Mononuclear cell (primary cell): ENCODE data around the gene MRPL27. TPM values are rescaled to one million over a fixed set of nuclear protein-coding genes. Genes with fewer than 3 reads are reported as not detected.
A peak's percentile ranks its signal among the peaks of the same experiment; 100 is the strongest.

Experiments used
- H3K27me3 ChIP-seq: 2 replicates; pipeline ENCODE4 v1.6.0; 2011; ENCODE audit warnings: low read length, control low read depth; ENCODE audit not compliant: insufficient read depth
- H3K4me1 ChIP-seq: 2 replicates; pipeline ENCODE4 v1.5.1; 2011; ENCODE audit warnings: mild to moderate bottlenecking, low read length, control low read depth; ENCODE audit not compliant: insufficient read depth
- H3K4me3 ChIP-seq: 2 replicates; pipeline ENCODE4 v1.5.1; 2011; ENCODE audit warnings: mild to moderate bottlenecking, low read length, moderate library complexity
- H3K9me3 ChIP-seq: 2 replicates; pipeline ENCODE4 v1.5.1; 2011; ENCODE audit warnings: low read depth, mild to moderate bottlenecking, control low read depth, low read length
- total RNA-seq: library from RNA; depleted of rRNA; stranded (reverse); fragments of >200 nt; gene quantifications from one replicate; pipeline ENCODE4 v1.2.3, GENCODE V29; 2012

Gene MRPL27
- total RNA-seq, 1 donor, result 17.1 TPM

DNA sequence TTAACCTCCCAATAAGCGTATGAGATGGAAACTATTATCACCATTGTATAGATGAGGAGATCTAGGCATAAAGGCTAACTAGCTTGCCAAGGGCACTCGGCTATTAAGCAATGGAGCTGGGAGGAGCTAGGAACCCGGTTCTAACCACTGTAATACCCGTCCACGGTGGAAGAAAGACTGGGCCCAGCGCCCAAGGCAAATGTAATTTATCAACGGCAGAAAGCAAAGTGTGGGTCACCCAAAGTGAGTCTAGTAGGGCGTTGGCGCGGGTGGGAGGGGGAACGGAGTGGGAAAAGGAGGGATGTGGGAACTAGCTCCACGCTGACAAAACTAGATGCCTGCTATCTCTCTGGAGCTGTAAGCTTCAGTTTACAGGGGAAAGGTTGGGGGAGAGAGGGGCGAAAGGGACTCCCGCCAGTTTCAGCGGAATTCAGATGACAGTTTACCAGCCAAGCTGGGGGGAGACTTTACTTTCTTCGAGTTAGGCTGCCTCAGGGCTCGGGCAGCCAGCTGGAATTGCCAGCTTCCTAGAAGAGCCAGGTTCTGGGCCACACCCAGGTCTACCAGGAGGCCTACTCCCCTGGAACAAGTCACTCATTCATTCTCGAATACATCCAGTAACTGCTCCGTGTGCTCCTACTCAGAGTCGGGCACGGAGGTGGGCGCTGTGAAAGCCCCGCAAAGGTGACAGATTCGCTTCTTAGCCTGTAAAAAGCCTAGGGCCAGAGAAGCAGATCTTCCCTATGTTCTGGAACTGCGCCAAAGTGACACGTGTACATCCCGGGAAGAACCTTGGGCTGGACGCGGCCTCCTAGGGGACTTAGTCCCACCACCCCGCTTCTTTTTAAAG is 23.5 kb upstream of the MRPL27 start:
- Histone ChIP-seq H3K4me3 (peak overlapping the region; percentile 97), H3K4me1 (peaks cover 26% of the 10 kb centered on the region), H3K9me3 (no peaks in the 10 kb centered on the region), H3K27me3 (no peaks in the 10 kb centered on the region)

DNA sequence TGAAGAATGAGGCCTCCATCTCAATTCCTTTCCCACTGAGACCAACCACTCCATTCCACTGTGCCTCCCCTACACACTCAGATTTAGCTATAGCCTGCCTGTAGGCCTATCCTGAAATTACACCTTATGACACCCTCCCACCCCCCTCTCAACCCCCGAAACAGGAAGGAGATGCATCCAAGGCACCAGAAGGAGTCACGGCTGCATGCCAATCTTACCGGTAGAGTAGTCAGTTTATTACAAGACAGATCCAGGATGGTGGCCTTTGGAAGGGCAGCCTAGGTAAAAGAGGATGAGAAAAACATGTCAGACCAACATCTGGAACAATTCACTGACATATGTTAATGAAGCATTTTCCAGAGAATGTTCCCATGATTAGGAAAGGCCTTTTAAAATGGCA is 21.7 kb upstream of the MRPL27 start:
- Histone ChIP-seq H3K27me3 (no peaks in the 10 kb centered on the region), H3K9me3 (no peaks in the 10 kb centered on the region), H3K4me3 (no peak overlapping the region), H3K4me1 (peaks cover 26% of the 10 kb centered on the region)

DNA sequence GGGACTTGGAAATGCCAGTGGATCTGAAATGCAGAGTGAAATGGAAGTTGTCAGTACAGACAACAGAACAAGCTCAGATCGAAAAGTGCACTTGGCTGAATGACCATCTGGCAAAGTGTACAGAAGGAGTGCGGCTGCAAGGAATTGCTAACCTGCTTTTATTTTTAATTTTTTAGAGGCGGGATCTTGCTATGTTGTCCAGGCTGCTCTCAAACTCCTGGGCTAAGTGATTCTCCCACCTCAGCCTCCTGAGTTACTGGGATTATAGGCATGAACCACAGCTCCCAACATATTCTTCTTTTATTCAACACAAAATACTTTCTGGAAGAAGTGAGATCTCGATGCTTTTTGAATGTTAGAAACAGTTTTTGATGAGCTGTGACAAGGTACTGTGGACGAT is 20.7 kb upstream of the MRPL27 start:
- Histone ChIP-seq H3K4me3 (no peak overlapping the region), H3K27me3 (no peaks in the 10 kb centered on the region), H3K9me3 (no peaks in the 10 kb centered on the region), H3K4me1 (peaks cover 26% of the 10 kb centered on the region)

DNA sequence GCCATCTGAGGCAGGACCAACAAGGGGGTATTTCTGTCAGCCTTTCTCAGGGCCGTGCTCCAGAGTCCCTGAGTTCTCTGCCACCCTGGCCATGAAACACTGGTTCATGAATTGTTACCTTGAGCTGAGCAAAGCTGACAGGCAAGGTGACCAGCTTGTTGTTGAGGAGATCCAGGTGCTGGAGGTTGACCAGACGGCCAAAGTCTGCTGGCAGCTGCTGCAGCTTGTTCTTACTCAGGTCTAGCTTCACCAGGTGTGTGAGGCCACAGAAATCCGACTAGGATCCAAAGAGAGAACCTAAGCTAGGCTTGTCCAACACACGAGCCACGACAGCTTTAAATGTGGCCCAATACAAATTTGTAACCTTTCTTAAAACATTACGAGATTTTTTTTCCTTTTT is 19.6 kb upstream of the MRPL27 start:
- no peaks in the 10 kb centered on the region for H3K9me3 ChIP-seq
- no peak overlapping the region for H3K4me3 ChIP-seq
- H3K4me1 ChIP-seq, result peaks cover 22% of the 10 kb centered on the region
- H3K27me3 ChIP-seq, result no peaks in the 10 kb centered on the region

DNA sequence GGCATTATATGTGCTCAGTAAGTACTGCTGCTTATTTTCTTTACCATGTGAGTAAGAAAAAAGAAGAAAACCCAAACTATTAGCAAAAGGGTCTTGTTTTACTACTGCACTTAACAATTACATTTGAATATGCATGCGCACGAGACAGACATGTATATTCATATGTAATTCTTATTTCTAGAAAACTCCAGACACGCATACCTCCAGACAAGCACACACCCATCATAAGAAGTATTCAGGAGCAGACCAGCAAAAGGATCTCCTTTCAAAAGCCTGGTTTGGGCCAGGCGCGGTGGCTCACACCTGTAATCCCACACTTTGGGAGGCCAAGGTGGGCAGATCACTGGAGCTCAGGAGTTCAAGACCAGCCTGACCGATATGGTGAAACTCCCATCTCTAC is 16.6 kb upstream of the MRPL27 start:
- Histone ChIP-seq H3K4me1 (no peaks in the 10 kb centered on the region), H3K9me3 (no peaks in the 10 kb centered on the region), H3K27me3 (no peaks in the 10 kb centered on the region), H3K4me3 (no peak overlapping the region)

DNA sequence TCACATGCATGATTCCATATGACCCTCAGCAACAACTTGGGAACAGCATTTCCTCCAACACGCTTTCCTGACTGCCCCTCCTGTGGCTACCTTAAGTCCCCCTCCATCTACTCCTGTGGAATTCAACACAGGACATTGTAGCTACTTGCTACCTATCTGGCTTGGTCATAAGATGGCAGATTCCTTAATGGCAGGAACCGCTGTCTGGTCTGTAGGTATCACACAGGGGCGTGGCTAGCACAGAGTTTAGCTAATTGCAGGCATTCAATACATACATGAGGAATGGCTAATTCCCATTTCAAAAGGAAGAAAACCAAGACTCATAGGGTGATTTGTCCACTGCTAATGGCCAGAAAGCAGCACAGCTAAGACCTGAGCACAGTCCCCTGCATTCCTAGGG is 15.7 kb upstream of the MRPL27 start:
- Histone ChIP-seq H3K4me3 (no peak overlapping the region), H3K27me3 (no peaks in the 10 kb centered on the region), H3K9me3 (no peaks in the 10 kb centered on the region), H3K4me1 (no peaks in the 10 kb centered on the region)

DNA sequence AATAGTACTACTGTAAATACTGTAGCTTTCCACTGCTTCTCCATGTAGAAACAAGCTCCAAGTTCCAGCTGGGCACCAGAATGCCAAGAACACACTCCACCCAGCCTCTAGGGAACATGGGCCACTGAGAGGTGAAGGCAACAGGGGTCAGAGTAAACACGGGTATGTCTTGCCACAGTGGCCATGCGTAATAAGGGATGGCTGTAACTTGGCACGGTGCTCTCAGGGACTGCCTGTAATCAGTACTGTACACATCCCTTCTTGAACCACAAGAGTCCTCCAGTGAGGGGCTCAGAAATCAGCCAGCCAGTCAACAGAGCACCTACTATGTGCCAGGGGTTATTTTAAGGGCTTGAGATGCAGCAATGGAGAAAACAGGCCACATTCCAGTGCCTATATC is 13.5 kb upstream of the MRPL27 start:
- no peaks in the 10 kb centered on the region for H3K27me3 ChIP-seq
- no peaks in the 10 kb centered on the region for H3K9me3 ChIP-seq
- no peaks in the 10 kb centered on the region for H3K4me1 ChIP-seq
- no peak overlapping the region for H3K4me3 ChIP-seq

DNA sequence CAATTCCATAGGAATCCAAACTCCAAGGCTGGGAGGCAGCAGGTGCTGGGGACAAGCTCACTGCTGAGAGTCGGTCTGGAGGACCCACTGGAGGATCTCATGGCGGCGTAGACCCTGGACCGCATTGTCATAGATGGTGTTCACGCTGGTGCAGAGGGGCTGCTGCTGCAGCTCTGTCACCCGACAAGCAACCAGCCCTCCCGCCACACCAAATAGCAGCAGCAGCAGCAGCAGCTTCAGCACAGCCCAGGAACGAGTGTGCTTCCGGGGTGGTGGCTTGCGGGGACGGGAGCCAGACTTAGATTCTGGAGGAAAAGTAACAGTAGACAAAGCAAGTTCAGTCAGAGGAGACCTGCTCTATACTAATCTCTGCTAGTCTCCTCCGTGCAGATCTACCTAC is 9.9 kb upstream of the MRPL27 start:
- Histone ChIP-seq H3K9me3 (no peaks in the 10 kb centered on the region), H3K4me3 (no peak overlapping the region), H3K4me1 (no peaks in the 10 kb centered on the region), H3K27me3 (no peaks in the 10 kb centered on the region)

DNA sequence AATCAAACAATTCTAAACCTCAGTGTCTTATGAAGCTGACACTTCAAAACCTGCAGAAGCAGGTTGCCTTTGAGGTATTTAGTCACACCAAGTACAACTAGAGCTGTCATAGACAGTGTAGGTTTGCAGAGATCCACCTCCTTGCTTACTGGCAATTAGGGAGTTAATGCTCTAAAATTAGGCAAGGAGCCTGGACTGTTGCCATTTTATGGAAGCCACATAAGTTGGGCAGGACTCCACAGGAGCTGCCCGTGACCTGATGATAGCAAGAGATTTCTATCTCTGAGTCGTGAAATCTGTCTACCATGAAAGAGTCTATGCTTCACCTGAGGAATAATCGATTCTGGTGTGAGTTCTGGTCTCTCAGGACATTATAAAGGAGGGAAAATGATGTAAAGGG is 8.9 kb upstream of the MRPL27 start:
- H3K4me3 ChIP-seq, result no peak overlapping the region
- H3K27me3 ChIP-seq, result no peaks in the 10 kb centered on the region
- H3K4me1 ChIP-seq, result no peaks in the 10 kb centered on the region
- H3K9me3 ChIP-seq, result no peaks in the 10 kb centered on the region

DNA sequence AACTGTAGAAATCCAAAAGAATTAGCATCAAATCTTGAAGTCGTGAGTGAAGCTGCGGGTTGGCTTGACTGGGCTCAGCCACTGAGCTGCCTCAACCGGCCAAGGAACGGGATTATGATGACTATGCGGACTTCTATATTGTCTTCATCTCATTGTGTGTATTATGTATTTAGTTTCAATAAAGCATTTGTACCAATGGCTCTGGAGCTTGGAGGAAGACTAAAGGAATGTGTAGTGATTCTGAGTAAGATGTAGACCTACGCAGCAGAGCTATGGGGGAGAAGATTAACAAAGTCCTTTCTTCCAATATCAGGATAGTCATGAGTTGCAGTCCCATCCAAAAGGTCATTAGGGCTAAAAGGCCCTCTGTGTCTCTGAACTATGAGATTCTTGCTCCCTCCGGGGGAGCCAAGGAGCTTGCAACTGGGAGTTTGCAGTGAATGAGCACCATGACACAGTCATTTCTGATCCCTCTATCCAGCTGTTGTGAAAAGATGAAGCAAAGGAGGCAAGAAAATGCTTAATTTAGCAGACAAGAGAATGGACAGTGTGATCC is 8.4 kb upstream of the MRPL27 start:
- Histone ChIP-seq H3K27me3 (no peaks in the 10 kb centered on the region), H3K9me3 (no peaks in the 10 kb centered on the region), H3K4me3 (no peak overlapping the region), H3K4me1 (no peaks in the 10 kb centered on the region)

DNA sequence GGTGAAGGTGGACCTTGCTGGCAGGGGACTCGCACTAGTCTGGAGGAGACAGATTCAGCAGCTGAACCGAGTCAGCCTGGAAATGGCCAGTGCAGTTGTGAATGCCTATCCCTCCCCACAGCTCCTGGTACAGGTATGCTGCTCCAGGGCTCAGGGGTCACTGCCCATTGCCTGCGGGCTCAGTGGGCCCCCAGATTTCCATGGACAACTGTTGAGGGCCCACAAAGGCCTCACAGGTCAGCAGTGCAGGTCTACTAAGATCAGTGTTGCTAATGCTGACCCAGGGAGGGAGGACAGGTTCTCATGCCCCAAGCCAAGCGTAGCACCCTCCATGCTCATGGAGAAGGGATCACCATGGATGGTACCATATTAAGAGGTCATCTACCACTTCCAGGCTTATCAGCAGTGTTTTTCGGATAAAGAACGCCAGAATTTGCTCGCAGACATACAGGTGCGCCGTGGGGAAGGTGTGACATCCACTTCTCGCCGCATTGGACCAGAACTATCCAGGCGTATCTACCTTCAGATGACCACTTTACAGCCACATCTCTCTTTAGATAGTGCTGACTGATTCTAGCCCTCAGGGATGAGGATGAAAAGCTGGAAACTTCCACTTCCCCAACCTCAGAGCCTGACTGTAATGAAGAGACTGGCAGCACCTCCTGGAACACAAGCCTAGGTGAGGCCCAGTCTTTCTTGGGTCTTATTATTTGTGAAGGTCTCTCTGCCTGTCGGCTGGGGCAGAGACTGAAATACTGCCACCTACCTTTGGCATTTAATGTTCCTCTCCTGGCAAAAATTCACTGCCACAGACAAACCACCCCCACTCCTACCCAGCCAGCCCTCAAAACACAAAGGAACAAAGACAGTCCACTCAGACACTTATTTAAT is 7.6 kb upstream of the MRPL27 start:
- H3K9me3 ChIP-seq, result no peaks in the 10 kb centered on the region
- no peaks in the 10 kb centered on the region for H3K4me1 ChIP-seq
- H3K4me3 ChIP-seq, result no peak overlapping the region
- H3K27me3 ChIP-seq, result no peaks in the 10 kb centered on the region

DNA sequence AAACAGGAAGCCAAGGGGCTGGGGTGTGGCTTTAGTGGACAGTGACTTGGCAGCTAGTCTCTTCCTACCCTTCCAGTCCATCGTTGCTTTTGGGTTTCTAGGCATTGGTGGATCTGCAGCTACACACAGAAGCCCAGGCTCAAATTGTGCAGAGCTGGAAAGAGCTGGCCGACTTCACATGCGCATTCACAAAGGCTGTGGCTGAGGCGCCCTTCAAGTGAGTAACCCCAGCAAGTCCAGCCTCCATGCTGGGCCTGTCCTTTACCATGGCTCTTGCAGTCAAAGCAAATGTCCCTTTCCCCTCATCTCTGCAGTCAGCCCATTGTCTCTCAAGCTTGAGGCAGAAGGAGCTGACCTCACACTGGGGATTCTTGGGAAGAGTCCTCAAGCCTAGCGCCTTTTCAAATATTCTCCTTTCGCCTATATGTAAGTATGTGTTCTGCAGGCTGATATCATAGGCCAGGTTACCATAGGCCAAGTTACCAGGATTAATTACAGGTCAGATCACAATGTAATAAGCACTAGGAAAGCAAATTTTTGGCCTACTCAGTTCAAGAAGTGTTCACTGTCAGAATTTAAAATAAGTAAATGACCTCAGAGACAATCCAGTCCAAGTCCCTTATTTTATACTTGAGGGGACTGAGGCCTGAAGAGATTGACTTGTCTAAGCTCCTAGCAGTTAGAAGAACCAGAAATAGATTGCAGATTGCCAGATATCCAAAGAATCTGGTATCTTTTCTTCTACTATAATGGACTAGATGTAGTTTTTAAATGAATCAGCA is 6.6 kb upstream of the MRPL27 start:
- H3K4me1 ChIP-seq, result no peaks in the 10 kb centered on the region
- H3K9me3 ChIP-seq, result no peaks in the 10 kb centered on the region
- no peaks in the 10 kb centered on the region for H3K27me3 ChIP-seq
- H3K4me3 ChIP-seq, result no peak overlapping the region

DNA sequence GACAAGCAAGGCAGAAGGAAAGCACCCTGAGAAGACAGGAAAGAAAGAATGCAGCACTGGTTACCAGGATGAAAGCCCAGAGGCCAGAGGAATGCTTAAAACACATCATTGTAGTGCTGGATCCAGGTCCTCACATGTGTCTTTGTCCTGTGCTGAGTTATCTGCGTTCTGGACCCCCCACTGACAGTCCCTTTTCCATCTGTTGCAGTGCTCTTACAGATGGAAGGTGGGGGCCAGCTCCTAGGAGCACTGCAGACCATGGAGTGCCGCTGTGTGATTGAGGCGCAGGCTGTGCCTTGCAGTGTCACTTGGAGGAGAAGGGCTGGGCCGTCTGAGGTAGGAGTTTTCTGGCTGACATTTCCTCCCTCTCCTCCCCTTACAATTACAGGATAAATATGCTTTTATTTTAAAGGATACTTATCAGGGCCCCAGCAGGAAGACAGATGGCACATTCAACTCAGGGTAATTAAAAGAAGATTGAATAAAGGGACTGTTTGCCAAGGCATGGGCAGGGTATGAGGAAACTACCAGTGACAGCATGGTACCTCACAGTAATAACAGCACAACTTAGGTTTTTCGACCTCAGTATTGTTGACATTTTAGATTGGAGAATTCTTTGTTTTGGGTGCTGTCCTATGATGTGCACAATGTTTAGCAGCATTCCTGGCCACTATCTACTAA is 3.0 kb upstream of the MRPL27 start:
- Histone ChIP-seq H3K4me3 (no peak overlapping the region), H3K4me1 (peaks cover 19% of the 10 kb centered on the region), H3K27me3 (no peaks in the 10 kb centered on the region)

DNA sequence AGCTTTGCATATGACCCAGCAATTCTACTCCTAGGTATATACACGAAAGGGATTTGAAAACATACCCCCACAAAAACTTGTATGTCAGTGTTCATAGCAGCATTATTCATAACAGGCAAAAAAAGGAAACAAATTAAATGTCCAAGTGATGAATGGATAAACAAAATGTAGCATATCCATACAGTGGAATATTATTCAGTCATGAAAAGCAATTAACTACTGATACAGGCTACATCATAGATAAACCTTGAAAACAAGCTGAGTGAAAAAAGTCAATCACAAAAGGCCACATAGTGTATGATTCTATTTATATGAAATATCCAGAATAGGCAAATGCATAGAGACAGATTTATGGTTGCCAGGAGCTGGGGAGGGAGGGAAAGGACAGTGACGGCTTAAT is 721 bp upstream of the MRPL27 start:
- Histone ChIP-seq H3K4me1 (peaks cover 19% of the 10 kb centered on the region), H3K9me3 (no peaks in the 10 kb centered on the region), H3K27me3 (no peaks in the 10 kb centered on the region), H3K4me3 (no peak overlapping the region)

More for the DNA sequence above, 3.0 kb upstream of the MRPL27 start:
- no peaks in the 10 kb centered on the region for H3K9me3 ChIP-seq
